GM12878 (cell line): ENCODE data around the gene TRABD. TPM values are rescaled to one million over a fixed set of nuclear protein-coding genes. Genes with fewer than 3 reads are reported as not detected.

Experiments used
- ASH2L ChIP-seq: fragments of 300-600, 200-600 bp; sonication (generic); IDR thresholded peaks from 2 replicates; pipeline ENCODE4 v1.6.1; 2017; ENCODE audit warnings: low read depth, mild to moderate bottlenecking, borderline replicate concordance
- ATF7 ChIP-seq: fragments of 450-650 bp; IDR thresholded peaks from 2 replicates; pipeline ENCODE4 v1.6.1; 2016; ENCODE audit warnings: low read depth, mild to moderate bottlenecking
- CHD2 ChIP-seq: IDR thresholded peaks from 2 replicates; pipeline ENCODE4 v1.6.1; 2011; ENCODE audit warnings: low read depth, low read length, improper control_type of control experiment, borderline replicate concordance
- CREB1 ChIP-seq: IDR thresholded peaks from 2 replicates; pipeline ENCODE4 v1.6.1; 2012; ENCODE audit warnings: low read depth, mild to moderate bottlenecking, inconsistent platforms
- IKZF1 ChIP-seq: fragments of 450-650 bp; conservative IDR thresholded peaks from 2 replicates; pipeline ENCODE4 v1.6.1; 2017; ENCODE audit warnings: antibody characterized with exemption, mild to moderate bottlenecking
- MEF2A ChIP-seq: IDR thresholded peaks from 2 replicates; pipeline ENCODE4 v1.6.1; 2011; ENCODE audit warnings: low read depth, mild to moderate bottlenecking, low read length, moderate library complexity; ENCODE audit not compliant: insufficient read depth
- MTA3 ChIP-seq: IDR thresholded peaks from 2 replicates; pipeline ENCODE4 v1.6.1; 2012; ENCODE audit warnings: low read length, inconsistent platforms, borderline replicate concordance
- MXI1 ChIP-seq: fragments of 150-350 bp; IDR thresholded peaks from 2 replicates; pipeline ENCODE4 v1.6.1; 2011; ENCODE audit warnings: low read depth, mild to moderate bottlenecking, inconsistent platforms, low read length, improper control_type of control experiment
- NR2F1 ChIP-seq: fragments of 450-650 bp; conservative IDR thresholded peaks from 2 replicates; pipeline ENCODE4 v1.6.1; 2017; ENCODE audit warnings: mild to moderate bottlenecking
- POLR2A ChIP-seq: IDR thresholded peaks from 2 replicates; pipeline ENCODE4 v1.6.1; 2011; ENCODE audit warnings: low read depth, mild to moderate bottlenecking, low read length
- POLR2AphosphoS5 ChIP-seq: IDR thresholded peaks from 2 replicates; pipeline ENCODE4 v1.6.1; 2011; ENCODE audit warnings: mild to moderate bottlenecking, low read length, inconsistent platforms
- RAD51 ChIP-seq: fragments of 450-650 bp; IDR thresholded peaks from 2 replicates; pipeline ENCODE4 v1.6.1; 2016; ENCODE audit warnings: moderate library complexity, mild to moderate bottlenecking, inconsistent platforms
- RB1 ChIP-seq: fragments of 450-650 bp; formaldehyde crosslinking; IDR thresholded peaks from 2 replicates; pipeline ENCODE4 v1.6.1; 2017; ENCODE audit warnings: mild to moderate bottlenecking, borderline replicate concordance
- RBBP5 ChIP-seq: fragments of 200-600 bp; sonication (generic); conservative IDR thresholded peaks from 2 replicates; pipeline ENCODE4 v1.6.1; 2016
- SREBF2 ChIP-seq: IDR thresholded peaks from 2 replicates; pipeline ENCODE4 v1.6.1; 2012; ENCODE audit warnings: mild to moderate bottlenecking, low read length
- STAT1 ChIP-seq: fragments of 450-650 bp; conservative IDR thresholded peaks from 2 replicates; pipeline ENCODE4 v1.6.1; 2014; ENCODE audit warnings: antibody characterized with exemption, mild to moderate bottlenecking
- TCF7 ChIP-seq: IDR thresholded peaks from 2 replicates; pipeline ENCODE4 v1.6.1; 2014; ENCODE audit warnings: antibody characterized with exemption, borderline replicate concordance
- WRNIP1 ChIP-seq: IDR thresholded peaks from 2 replicates; pipeline ENCODE4 v1.6.1; 2011; ENCODE audit warnings: low read depth, low read length, improper control_type of control experiment, borderline replicate concordance
- ZBED1 ChIP-seq: IDR thresholded peaks from 2 replicates; pipeline ENCODE4 v1.6.1; 2016; ENCODE audit warnings: borderline replicate concordance
- ZNF24 ChIP-seq: fragments of 450-650 bp; IDR thresholded peaks from 2 replicates; pipeline ENCODE4 v1.6.1; 2017; ENCODE audit warnings: antibody characterized with exemption, mild to moderate bottlenecking
- polyA plus RNA-seq, 11 experiments: library from polyadenylated mRNA; depleted of rRNA in 4 of 11; unstranded in 6 of 11; stranded (reverse) in 5 of 11; fragments of >200 nt; fragmentation: Nextera tagmentation in 4 of 11; fragmentation: Illumina TruSeq in 1 of 11; extraction: Ambion mirVana in 4 of 11; extraction: Trizol in 1 of 11; gene quantifications; 1 replicate in 1 of 11; 2 replicates in 10 of 11; pipeline versions ENCODE4 v1.2.1 to v1.2.3, GENCODE V29; 2011 to 2016; ENCODE audit warnings: inconsistent platforms in 2 of 11, missing spikeins in 2 of 11, low read depth in 1 of 11
- total RNA-seq, 4 experiments: library from RNA; depleted of rRNA in 3 of 4; stranded (reverse); fragments of >200 nt in 3 of 4; fragmentation: Illumina TruSeq in 1 of 4; extraction: Trizol in 1 of 4; gene quantifications; 2 replicates each; pipeline versions ENCODE4 v1.2.1 to v1.2.3, GENCODE V29; 2013 to 2021
- TF ChIP-seq, protein P1 (sequence below): fragments of 150-350 bp; IDR thresholded peaks from 2 replicates; pipeline ENCODE4 v1.6.1; 2014; ENCODE audit warnings: mild to moderate bottlenecking, low read depth, low read length
- TF ChIP-seq, protein P2 (sequence below): IDR thresholded peaks from 2 replicates; pipeline ENCODE4 v1.6.1; 2011; ENCODE audit warnings: mild to moderate bottlenecking, low read depth, low read length, moderate library complexity; ENCODE audit not compliant: insufficient replicate concordance
- TF ChIP-seq, protein P3 (sequence below): fragments of 450-650 bp; IDR thresholded peaks from 2 replicates; pipeline ENCODE4 v1.6.1; 2017; ENCODE audit warnings: mild to moderate bottlenecking, moderate library complexity
- TF ChIP-seq, protein P4 (sequence below): fragments of 450-650 bp; IDR thresholded peaks from 2 replicates; pipeline ENCODE4 v1.6.1; 2016; ENCODE audit warnings: mild to moderate bottlenecking

The TRABD gene
- total and polyA plus RNA-seq, 10 of the 15 experiments (the other 5 are each of a cell fraction or from before 2014, with no cell fraction given) = 0.43 to 116 (median 58.1) TPM

DNA sequence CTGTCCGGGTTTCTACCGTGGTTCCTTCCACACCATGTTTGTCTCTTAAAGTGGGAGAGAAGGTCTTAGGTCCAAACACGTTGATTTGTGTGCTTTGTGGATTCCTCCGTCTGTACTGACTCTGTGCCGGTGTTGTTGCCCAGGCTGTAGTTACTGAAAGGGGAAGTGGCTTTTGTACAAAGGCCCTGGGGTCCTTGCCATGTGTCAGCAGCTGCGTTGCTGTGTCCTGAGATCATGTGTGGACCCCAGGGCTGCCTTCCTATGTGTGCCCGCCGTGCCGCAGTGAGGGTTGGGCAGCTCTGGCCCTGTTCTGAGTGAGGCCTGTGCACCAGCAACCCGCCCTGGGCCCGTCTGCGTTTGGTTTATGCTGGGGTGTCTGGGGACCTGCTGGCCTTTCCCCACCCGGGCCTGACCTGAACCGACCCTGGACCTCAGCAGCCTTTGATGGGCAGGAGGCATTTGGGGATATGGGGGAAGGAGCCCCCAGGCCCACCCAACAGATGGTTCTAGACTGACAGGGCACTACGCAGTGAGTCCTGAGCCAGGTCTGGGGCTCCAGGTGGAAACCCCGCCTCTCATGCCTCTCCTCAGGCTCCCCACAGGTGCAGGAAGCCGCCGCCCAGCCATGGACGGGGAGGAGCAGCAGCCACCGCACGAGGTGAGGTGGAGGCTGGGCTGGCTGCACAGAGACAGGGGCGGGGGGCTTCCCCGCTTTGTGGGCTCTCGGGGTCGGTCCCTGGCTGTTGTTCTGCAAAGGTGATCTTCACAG lies 6.9 kb downstream of the TRABD start (continued):
- TF ChIP-seq ASH2L (no peak), IKZF1 (no peak; the same call in 1 of the 2 replicates), MEF2A (no peak), RBBP5 (no peak), TCF7 (no peak), RAD51 (no peak), POLR2AphosphoS5 (peak; percentile 55; the same call in 1 of the 2 replicates), WRNIP1 (no peak), ATF7 (no peak), POLR2A (peak; percentile 59), NR2F1 (no peak), RB1 (no peak), ZBED1 (no peak), CREB1 (no peak), ZNF24 (no peak), STAT1 (no peak), SREBF2 (no peak), CHD2 (0 out of 2 replicates have a peak, but pooled peaks have one; percentile 34), MTA3 (no peak), MXI1 (peak; percentile 16; the same call in 1 of the 2 replicates)
- TF ChIP-seq, protein P1, sequence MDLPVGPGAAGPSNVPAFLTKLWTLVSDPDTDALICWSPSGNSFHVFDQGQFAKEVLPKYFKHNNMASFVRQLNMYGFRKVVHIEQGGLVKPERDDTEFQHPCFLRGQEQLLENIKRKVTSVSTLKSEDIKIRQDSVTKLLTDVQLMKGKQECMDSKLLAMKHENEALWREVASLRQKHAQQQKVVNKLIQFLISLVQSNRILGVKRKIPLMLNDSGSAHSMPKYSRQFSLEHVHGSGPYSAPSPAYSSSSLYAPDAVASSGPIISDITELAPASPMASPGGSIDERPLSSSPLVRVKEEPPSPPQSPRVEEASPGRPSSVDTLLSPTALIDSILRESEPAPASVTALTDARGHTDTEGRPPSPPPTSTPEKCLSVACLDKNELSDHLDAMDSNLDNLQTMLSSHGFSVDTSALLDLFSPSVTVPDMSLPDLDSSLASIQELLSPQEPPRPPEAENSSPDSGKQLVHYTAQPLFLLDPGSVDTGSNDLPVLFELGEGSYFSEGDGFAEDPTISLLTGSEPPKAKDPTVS = no peak
- TF ChIP-seq, protein P2, sequence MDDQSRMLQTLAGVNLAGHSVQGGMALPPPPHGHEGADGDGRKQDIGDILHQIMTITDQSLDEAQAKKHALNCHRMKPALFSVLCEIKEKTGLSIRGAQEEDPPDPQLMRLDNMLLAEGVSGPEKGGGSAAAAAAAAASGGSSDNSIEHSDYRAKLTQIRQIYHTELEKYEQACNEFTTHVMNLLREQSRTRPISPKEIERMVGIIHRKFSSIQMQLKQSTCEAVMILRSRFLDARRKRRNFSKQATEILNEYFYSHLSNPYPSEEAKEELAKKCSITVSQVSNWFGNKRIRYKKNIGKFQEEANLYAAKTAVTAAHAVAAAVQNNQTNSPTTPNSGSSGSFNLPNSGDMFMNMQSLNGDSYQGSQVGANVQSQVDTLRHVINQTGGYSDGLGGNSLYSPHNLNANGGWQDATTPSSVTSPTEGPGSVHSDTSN = no peak
- TF ChIP-seq, protein P3, sequence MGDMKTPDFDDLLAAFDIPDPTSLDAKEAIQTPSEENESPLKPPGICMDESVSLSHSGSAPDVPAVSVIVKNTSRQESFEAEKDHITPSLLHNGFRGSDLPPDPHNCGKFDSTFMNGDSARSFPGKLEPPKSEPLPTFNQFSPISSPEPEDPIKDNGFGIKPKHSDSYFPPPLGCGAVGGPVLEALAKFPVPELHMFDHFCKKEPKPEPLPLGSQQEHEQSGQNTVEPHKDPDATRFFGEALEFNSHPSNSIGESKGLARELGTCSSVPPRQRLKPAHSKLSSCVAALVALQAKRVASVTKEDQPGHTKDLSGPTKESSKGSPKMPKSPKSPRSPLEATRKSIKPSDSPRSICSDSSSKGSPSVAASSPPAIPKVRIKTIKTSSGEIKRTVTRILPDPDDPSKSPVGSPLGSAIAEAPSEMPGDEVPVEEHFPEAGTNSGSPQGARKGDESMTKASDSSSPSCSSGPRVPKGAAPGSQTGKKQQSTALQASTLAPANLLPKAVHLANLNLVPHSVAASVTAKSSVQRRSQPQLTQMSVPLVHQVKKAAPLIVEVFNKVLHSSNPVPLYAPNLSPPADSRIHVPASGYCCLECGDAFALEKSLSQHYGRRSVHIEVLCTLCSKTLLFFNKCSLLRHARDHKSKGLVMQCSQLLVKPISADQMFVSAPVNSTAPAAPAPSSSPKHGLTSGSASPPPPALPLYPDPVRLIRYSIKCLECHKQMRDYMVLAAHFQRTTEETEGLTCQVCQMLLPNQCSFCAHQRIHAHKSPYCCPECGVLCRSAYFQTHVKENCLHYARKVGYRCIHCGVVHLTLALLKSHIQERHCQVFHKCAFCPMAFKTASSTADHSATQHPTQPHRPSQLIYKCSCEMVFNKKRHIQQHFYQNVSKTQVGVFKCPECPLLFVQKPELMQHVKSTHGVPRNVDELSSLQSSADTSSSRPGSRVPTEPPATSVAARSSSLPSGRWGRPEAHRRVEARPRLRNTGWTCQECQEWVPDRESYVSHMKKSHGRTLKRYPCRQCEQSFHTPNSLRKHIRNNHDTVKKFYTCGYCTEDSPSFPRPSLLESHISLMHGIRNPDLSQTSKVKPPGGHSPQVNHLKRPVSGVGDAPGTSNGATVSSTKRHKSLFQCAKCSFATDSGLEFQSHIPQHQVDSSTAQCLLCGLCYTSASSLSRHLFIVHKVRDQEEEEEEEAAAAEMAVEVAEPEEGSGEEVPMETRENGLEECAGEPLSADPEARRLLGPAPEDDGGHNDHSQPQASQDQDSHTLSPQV = no peak
- TF ChIP-seq, protein P4, sequence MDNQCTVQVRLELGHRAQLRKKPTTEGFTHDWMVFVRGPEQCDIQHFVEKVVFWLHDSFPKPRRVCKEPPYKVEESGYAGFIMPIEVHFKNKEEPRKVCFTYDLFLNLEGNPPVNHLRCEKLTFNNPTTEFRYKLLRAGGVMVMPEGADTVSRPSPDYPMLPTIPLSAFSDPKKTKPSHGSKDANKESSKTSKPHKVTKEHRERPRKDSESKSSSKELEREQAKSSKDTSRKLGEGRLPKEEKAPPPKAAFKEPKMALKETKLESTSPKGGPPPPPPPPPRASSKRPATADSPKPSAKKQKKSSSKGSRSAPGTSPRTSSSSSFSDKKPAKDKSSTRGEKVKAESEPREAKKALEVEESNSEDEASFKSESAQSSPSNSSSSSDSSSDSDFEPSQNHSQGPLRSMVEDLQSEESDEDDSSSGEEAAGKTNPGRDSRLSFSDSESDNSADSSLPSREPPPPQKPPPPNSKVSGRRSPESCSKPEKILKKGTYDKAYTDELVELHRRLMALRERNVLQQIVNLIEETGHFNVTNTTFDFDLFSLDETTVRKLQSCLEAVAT = no peak
